Peyer's patch (tissue), 4 donors: ENCODE measurements around the gene RNF152.

Source experiments
- CTCF ChIP-seq, 6 experiments: fragments of 450-650 bp in 4 of 6; fragments of 200-600 bp in 2 of 6; sonication (generic) in 1 of 6; IDR thresholded peaks; one replicate each; pipeline ENCODE4 v1.5.1; 2017 to 2019; ENCODE audit warnings: antibody characterized with exemption in 6 of 6, mild to moderate bottlenecking in 3 of 6, moderate library complexity in 1 of 6
- POLR2A ChIP-seq, 2 donors: fragments of 450-650 bp; IDR thresholded peaks; one replicate each; pipeline ENCODE4 v1.5.1; 2017; ENCODE audit warnings: antibody characterized with exemption in 2 of 2, mild to moderate bottlenecking in 2 of 2, moderate library complexity in 2 of 2

DNA sequence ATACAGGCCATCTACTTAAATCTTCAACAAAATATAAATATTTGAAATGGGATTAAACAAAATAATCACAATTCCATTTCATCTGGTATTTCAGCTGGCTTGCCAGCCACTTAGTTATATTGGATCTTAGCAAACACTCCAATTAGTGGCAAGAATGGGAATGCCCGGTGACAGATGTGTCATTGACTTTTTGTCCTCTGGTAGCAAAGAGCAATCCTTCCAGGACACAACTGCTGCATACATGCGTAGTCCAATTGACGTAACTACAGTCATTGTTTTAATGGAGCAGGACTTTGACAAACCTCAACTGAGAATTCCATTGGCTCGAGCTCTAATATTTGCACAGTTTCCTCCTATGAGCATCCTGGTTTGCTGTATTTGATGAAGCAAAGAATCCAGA, 69.9 kb downstream of the RNF152 start:
- TF ChIP-seq CTCF (IDR thresholded peaks at IDR 0.05) (no peak), POLR2A (IDR thresholded peaks at IDR 0.05) (no peak)
